ENCODE results near the gene RBM26. TPM values are rescaled to one million over a fixed set of nuclear protein-coding genes. Genes with fewer than 3 reads are reported as not detected.

RBM26 gene
- total RNA-seq, 4 donors from 2014 or later = 54.7 to 67.5 (median 56.8) TPM

- H3K4me3 ChIP-seq (replicated peaks in 1 of 3) = no peak overlapping the region
- intact Hi-C loops (cut with DNase I) = no loop called here
- no peak overlapping the region for H3K27ac ChIP-seq
- H3K9me3 ChIP-seq = no peaks in the 10 kb centered on the region
- 92 to 93% methylated on average over 6 of the region's 6 CpGs for WGBS, 2 donors
- peaks cover 42 to 44% of the 10 kb centered on the region in 2 donors for H3K36me3 ChIP-seq
- TF ChIP-seq POLR2A (IDR thresholded peaks at IDR 0.05) (no peak), CTCF (IDR thresholded peaks at IDR 0.05) (no peak)
- no peak for DNase-seq
- no peaks in the 10 kb centered on the region for H3K4me1 ChIP-seq
- no peaks in the 10 kb centered on the region for H3K27me3 ChIP-seq
Measured at GRCh38 chr13:79374578-79374977, 31.5 kb downstream of the RBM26 start.

- H3K4me3 ChIP-seq (replicated peaks in 1 of 3) = no peak overlapping the region
- 87 to 94% methylated on average over 4 of the region's 4 CpGs for WGBS, 2 donors
- DNase-seq = no peak
- H3K27ac ChIP-seq = no peak overlapping the region
- H3K27me3 ChIP-seq = no peaks in the 10 kb centered on the region
- H3K36me3 ChIP-seq = peaks cover 42 to 44% of the 10 kb centered on the region in 2 donors
- TF ChIP-seq POLR2A (IDR thresholded peaks at IDR 0.05) = no peak
- no peak for TF ChIP-seq CTCF (IDR thresholded peaks at IDR 0.05)
- intact Hi-C loops (cut with DNase I) = no loop called here
- H3K4me1 ChIP-seq = no peaks in the 10 kb centered on the region
- no peaks in the 10 kb centered on the region for H3K9me3 ChIP-seq
Measured at GRCh38 chr13:79373916-79374315, 32.1 kb downstream of the RBM26 start.

GRCh38 chr13:79369226-79369625 is 36.8 kb downstream of the RBM26 start:
- TF ChIP-seq CTCF (IDR thresholded peaks at IDR 0.05) (no peak), POLR2A (IDR thresholded peaks at IDR 0.05) (no peak)
- H3K27ac ChIP-seq = no peak overlapping the region
- H3K27me3 ChIP-seq = no peaks in the 10 kb centered on the region
- no peaks in the 10 kb centered on the region for H3K9me3 ChIP-seq
- no peaks in the 10 kb centered on the region for H3K4me1 ChIP-seq
- no peak for DNase-seq
- peaks cover 43 to 46% of the 10 kb centered on the region in 2 donors for H3K36me3 ChIP-seq
- no peak overlapping the region for H3K4me3 ChIP-seq (replicated peaks in 1 of 3)
- intact Hi-C loops (cut with DNase I) = no loop called here
- WGBS, 2 donors = 94 to 96% methylated on average over 1 of the region's 1 CpG

- Histone ChIP-seq H3K4me1 (no peaks in the 10 kb centered on the region), H3K4me3 (replicated peaks in 1 of 3) (no peak overlapping the region), H3K9me3 (no peaks in the 10 kb centered on the region), H3K27ac (no peak overlapping the region), H3K27me3 (no peaks in the 10 kb centered on the region), H3K36me3 (peaks cover 33 to 42% of the 10 kb centered on the region in 2 donors)
- 95 to 96% methylated on average over 2 of the region's 2 CpGs for WGBS, 2 donors
- DNase-seq = no peak
- no peak for TF ChIP-seq POLR2A (IDR thresholded peaks at IDR 0.05)
- no peak for TF ChIP-seq CTCF (IDR thresholded peaks at IDR 0.05)
- intact Hi-C loops (cut with DNase I) = no loop called here
Measured at GRCh38 chr13:79365981-79366380, 40.1 kb downstream of the RBM26 start.

GRCh38 chr13:79361299-79361698 is 44.8 kb downstream of the RBM26 start:
- Histone ChIP-seq H3K36me3 (peaks cover 15 to 29% of the 10 kb centered on the region in 2 donors), H3K4me3 (replicated peaks in 1 of 3) (no peak overlapping the region), H3K9me3 (no peaks in the 10 kb centered on the region), H3K27me3 (no peaks in the 10 kb centered on the region), H3K4me1 (no peaks in the 10 kb centered on the region), H3K27ac (no peak overlapping the region)
- intact Hi-C loops (cut with DNase I) = no loop called here
- no peak for DNase-seq
- TF ChIP-seq POLR2A (IDR thresholded peaks at IDR 0.05) (no peak), CTCF (IDR thresholded peaks at IDR 0.05) (no peak)
- 94 to 96% methylated on average over 3 of the region's 3 CpGs for WGBS, 2 donors

Data from thyroid gland (tissue), 4 donors.